ENCODE data around the gene TNFRSF19.

TNFRSF19 gene

GRCh38 chr13:23579072-23579895 lies 9.1 kb downstream of the TNFRSF19 start:
- no peak for TF ChIP-seq CTCF (IDR thresholded peaks at IDR 0.05)
- peak; percentile 91 for DNase-seq (ENCODE audit: low spot score)
- Histone ChIP-seq H3K27ac (peak overlapping the region; percentile 31 to 82), H3K4me3 (peak overlapping the region; percentile 90)

- Histone ChIP-seq H3K27ac (peak overlapping the region; percentile 31 to 82), H3K4me3 (peak overlapping the region; percentile 90)
- no peak for DNase-seq (ENCODE audit: low spot score)
- no peak for TF ChIP-seq CTCF (IDR thresholded peaks at IDR 0.05)
These were observed 9.9 kb downstream of the TNFRSF19 start for GRCh38 chr13:23579896-23580683.

GRCh38 chr13:23580684-23581060 lies 10.5 kb downstream of the TNFRSF19 start:
- Histone ChIP-seq H3K27ac (no peak overlapping the region), H3K4me3 (peak overlapping the region; percentile 90)
- DNase-seq (ENCODE audit: low spot score) = no peak
- TF ChIP-seq CTCF (IDR thresholded peaks at IDR 0.05) = no peak

- H3K27ac ChIP-seq = no peak overlapping the region
- no peak for DNase-seq (ENCODE audit: low spot score)
- no peak for TF ChIP-seq CTCF (IDR thresholded peaks at IDR 0.05)
- no peak overlapping the region for H3K4me3 ChIP-seq
These were observed 13.3 kb downstream of the TNFRSF19 start for GRCh38 chr13:23583491-23583890.

GRCh38 chr13:23584275-23584674 lies 14.1 kb downstream of the TNFRSF19 start:
- no peak overlapping the region for H3K4me3 ChIP-seq
- no peak overlapping the region for H3K27ac ChIP-seq
- TF ChIP-seq CTCF (IDR thresholded peaks at IDR 0.05) = no peak
- no peak for DNase-seq (ENCODE audit: low spot score)

GRCh38 chr13:23586336-23586735 lies 16.1 kb downstream of the TNFRSF19 start:
- no peak overlapping the region for H3K4me3 ChIP-seq
- H3K27ac ChIP-seq = no peak overlapping the region
- no peak for TF ChIP-seq CTCF (IDR thresholded peaks at IDR 0.05)
- DNase-seq (ENCODE audit: low spot score) = no peak
